Fibroblast of pulmonary artery (primary cell): ENCODE measurements around the gene ZWILCH.

ENCODE experiments used
- DNase-seq: peaks from one replicate; pipeline ENCODE4 v3.0.0-alpha.2; 2010; ENCODE audit warnings: low read depth
- H3K4me3 ChIP-seq: replicated peaks from 2 replicates; pipeline ENCODE4 v1.5.1; 2011; ENCODE audit warnings: low read depth, mild to moderate bottlenecking, control low read depth, low read length, moderate library complexity
- TF ChIP-seq, protein P1 (sequence below): IDR thresholded peaks from 2 replicates; pipeline ENCODE4 v1.5.1; 2011; ENCODE audit warnings: mild to moderate bottlenecking, control low read depth, low read length, inconsistent platforms; ENCODE audit errors: missing control alignments

The ZWILCH gene

DNA sequence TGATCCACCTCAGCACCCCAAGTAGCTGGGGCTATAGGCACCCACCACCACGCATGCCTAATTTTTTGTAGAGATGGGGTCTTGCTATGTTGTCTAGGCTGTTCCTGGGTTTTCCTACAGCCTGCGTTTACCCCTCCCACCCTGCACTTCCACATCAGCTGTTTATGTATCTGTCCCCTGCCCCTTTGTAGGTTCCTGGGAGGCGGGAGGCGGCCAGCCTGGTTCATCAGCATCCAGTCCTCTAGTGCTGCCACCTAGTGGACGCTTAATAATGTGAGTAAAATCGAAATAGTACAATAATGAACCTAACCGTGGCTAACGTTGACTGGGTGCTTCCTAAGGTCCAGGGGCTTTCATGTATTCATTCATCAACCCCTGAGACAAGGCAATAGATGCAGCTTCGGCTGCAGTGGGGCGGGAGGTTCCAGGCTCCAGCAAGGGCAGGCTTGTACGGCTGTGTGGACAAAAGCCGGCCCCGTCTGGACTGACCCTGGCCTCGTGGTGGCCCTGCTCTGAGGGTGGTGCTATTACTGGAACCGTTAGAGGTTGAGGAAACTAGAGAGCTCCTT lies 61.9 kb downstream of the ZWILCH start:
- DNase-seq = peak; percentile 79
- H3K4me3 ChIP-seq = no peak overlapping the region
- TF ChIP-seq, protein P1, sequence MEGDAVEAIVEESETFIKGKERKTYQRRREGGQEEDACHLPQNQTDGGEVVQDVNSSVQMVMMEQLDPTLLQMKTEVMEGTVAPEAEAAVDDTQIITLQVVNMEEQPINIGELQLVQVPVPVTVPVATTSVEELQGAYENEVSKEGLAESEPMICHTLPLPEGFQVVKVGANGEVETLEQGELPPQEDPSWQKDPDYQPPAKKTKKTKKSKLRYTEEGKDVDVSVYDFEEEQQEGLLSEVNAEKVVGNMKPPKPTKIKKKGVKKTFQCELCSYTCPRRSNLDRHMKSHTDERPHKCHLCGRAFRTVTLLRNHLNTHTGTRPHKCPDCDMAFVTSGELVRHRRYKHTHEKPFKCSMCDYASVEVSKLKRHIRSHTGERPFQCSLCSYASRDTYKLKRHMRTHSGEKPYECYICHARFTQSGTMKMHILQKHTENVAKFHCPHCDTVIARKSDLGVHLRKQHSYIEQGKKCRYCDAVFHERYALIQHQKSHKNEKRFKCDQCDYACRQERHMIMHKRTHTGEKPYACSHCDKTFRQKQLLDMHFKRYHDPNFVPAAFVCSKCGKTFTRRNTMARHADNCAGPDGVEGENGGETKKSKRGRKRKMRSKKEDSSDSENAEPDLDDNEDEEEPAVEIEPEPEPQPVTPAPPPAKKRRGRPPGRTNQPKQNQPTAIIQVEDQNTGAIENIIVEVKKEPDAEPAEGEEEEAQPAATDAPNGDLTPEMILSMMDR = peak; percentile 65

DNA sequence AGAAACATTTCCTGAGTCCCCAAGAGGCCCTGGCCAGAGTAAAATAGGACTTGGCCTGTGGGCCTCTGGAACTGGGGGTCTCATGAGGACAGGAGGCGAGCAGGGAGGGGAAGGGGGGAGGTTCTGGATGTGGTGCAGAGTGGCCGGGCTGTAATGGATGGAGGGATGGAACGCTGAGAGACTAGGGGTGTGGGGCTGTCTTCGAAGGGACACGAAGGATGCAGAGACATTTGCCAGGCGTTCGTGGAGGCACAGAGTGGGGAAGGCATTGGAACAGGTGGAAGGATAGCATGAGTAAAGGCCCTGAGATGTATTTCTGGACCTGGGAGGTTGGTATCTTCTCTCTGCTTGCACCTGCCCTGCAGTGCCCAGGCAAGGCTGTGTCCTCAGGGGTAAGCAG lies 62.8 kb downstream of the ZWILCH start:
- no peak for DNase-seq
- no peak overlapping the region for H3K4me3 ChIP-seq
- TF ChIP-seq, protein P1 = no peak

DNA sequence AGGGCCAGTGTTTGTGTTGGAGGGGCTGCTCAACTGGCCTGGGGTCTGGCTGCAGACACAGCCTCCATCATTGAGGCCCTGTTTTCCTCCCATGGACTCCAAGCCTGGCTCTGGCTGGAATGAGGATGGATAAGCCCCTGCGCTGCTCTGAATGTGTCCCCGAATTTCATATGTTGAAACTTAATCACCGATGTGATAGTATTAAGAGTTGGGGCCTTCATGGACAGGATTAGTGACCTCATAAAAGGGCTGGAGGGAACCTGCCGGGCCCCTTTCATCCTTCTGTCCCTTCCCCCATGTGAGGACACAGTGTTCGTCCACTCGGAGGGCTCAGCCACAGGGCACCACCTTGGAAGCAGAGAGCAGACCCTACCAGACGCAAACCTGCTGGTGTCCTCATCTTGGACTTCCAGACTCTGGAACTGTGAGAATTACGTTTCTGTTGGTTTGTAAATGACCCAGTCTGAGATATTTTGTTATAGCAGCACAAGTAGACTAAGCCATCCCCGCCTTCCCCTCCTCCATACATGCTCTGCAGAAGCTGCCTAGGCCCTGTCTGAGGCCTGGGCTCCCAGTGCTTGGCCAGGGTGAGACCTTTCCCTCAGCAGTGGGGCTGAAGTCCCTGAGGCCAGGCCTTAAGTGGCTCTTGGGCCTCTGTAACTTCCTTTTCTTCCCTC lies 64.5 kb downstream of the ZWILCH start:
- no peak overlapping the region for H3K4me3 ChIP-seq
- DNase-seq = no peak
- TF ChIP-seq, protein P1 = no peak

DNA sequence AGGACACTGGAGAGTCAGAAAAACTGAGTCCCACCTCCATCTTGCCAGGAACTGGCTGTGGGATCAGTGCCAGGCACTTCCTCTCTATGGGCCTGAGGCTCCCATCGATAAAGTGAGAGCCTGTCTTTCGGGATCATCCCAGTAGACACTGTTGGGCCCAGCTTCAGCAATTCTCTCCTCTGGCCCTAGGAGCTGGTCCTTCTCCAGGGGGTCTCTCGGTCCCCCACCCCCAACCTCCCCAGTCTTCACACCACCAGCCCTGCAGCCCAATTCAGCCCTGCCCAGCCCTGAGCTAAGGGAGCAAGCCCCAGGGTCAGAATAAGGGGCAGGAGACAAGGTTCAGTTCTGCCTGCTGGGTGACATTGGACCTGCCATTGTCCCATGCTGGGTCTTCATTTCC lies 65.2 kb downstream of the ZWILCH start:
- DNase-seq = no peak
- TF ChIP-seq, protein P1 = no peak

DNA sequence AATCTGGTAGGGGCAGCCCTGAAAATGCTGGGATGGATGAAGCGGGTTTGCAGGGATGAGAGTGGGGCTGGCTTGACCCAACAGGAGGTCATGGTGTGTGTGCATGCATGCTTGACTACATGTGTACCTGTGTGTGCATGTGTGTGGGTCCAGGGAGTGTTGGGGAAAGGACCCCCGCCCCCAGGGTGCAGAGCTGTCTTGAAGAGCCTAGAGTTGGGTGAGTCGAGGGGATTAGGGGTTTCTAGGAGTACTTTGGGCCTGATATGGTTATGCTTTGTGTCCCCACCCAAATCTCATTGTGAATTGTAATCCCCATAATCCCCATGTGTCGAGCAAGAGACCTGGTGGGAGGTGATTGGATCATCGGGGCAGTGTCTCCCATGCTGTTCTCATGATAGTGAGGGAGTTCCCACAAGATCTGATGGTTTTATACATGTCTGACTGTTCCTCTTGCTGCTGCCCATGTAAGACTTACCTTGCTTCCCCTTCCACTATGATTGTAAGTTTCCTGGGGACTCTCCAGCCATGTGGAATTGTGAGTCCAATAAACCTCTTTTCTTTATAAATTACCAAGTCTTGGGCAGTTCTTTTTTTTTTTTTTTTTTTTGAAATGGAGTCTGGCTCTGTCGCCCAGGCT lies 65.8 kb downstream of the ZWILCH start:
- no peak for DNase-seq
- TF ChIP-seq, protein P1 = no peak
- H3K4me3 ChIP-seq = no peak overlapping the region

More for the DNA sequence above, 65.2 kb downstream of the ZWILCH start:
- no peak overlapping the region for H3K4me3 ChIP-seq

DNA sequence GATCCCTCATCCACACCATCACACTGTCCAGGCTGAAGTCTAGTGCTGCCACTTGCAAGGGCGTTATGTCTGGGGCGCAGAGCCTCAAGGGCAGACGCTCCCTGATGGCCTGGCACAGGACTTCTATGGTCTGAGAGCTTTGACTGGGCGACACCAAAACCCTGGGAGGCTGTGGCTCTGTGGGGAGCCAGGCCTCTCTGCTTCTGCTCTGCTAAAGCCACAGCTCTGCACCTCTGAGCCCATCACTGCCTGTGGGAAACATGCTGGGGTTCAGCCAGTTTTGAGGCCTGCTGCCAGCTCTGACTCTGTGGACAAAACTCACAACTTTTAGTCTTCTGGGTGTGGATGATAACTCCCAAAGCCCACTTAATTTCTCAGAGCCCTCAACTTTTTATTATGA lies 67.0 kb downstream of the ZWILCH start:
- TF ChIP-seq, protein P1 = no peak
- DNase-seq = no peak
- no peak overlapping the region for H3K4me3 ChIP-seq
